GM18520 (cell line): ENCODE measurements around the gene CEP131.
"Not testable (repeated sequence)": the region's sequence is repeated elsewhere in the genome, so short reads cannot be mapped to it uniquely, and the experiment has no call there.

ENCODE experiments used
- ATAC-seq: cut with Tn5 transposase; IDR thresholded peaks from one replicate; pipeline ENCODE4 v1.9.1; 2021; ENCODE audit not compliant: unreplicated experiment

The CEP131 gene

GRCh38 chr17:81156866-81157805, 65.6 kb downstream of the CEP131 start:
- no peak for ATAC-seq

- no peak for ATAC-seq
Observed at GRCh38 chr17:81154961-81155360, 67.8 kb downstream of the CEP131 start.

GRCh38 chr17:81154016-81154415, 68.7 kb downstream of the CEP131 start:
- ATAC-seq, result not testable (repeated sequence)

- ATAC-seq, result no peak
Observed at GRCh38 chr17:81153340-81153803, 69.4 kb downstream of the CEP131 start.

- ATAC-seq, result no peak
Observed at GRCh38 chr17:81152288-81152828, 70.4 kb downstream of the CEP131 start.

GRCh38 chr17:81151278-81151677, 71.5 kb downstream of the CEP131 start:
- ATAC-seq, result no peak

- no peak for ATAC-seq
Observed at GRCh38 chr17:81150377-81151077, 72.2 kb downstream of the CEP131 start.

- no peak for ATAC-seq
Observed at GRCh38 chr17:81148986-81149533, 73.7 kb downstream of the CEP131 start.

GRCh38 chr17:81148571-81148970, 74.2 kb downstream of the CEP131 start:
- ATAC-seq, result no peak

GRCh38 chr17:81147701-81148100, 75.1 kb downstream of the CEP131 start:
- ATAC-seq, result no peak

GRCh38 chr17:81146208-81146607, 76.6 kb downstream of the CEP131 start:
- not testable (repeated sequence) for ATAC-seq

GRCh38 chr17:81144423-81144781, 78.4 kb downstream of the CEP131 start:
- no peak for ATAC-seq

- no peak for ATAC-seq
Observed at GRCh38 chr17:81143717-81144422, 78.9 kb downstream of the CEP131 start.

- ATAC-seq, result no peak
Observed at GRCh38 chr17:81143200-81143527, 79.6 kb downstream of the CEP131 start.

GRCh38 chr17:81142301-81143199, 80.2 kb downstream of the CEP131 start:
- ATAC-seq, result no peak

- ATAC-seq, result no peak
Observed at GRCh38 chr17:81140695-81141094, 82.1 kb downstream of the CEP131 start.

GRCh38 chr17:81140018-81140417, 82.7 kb downstream of the CEP131 start:
- ATAC-seq, result no peak
